HG03060 (cell line): ENCODE results near the gene CEP162.
"Not testable (repeated sequence)": the region's sequence is repeated elsewhere in the genome, so short reads cannot be mapped to it uniquely, and the experiment has no call there.

Source experiments
- ATAC-seq: cut with Tn5 transposase; IDR thresholded peaks from one replicate; pipeline ENCODE4 v1.9.1; 2021; ENCODE audit warnings: low read depth, moderate number of reproducible peaks; ENCODE audit not compliant: unreplicated experiment

Gene CEP162

DNA sequence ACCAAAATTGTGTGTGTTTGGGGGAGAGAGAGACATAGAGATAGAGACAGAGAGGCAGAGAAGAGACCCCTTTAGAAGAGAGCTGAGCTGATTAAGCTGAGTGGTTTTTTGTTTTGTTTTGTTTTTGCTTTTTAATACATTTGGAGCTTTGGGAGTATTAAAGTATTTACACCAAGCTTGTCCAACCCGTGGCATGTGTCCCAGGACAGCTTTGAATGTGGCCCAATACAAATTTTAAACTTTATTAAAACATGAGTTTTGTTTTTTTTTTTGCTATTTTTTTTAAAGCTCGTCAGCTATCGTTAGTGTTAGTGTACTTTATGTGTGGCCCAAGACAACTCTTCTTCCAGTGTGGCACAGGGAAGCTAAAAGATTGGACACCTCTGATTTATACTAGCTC, 137.9 kb downstream of the CEP162 start:
- no peak for ATAC-seq

DNA sequence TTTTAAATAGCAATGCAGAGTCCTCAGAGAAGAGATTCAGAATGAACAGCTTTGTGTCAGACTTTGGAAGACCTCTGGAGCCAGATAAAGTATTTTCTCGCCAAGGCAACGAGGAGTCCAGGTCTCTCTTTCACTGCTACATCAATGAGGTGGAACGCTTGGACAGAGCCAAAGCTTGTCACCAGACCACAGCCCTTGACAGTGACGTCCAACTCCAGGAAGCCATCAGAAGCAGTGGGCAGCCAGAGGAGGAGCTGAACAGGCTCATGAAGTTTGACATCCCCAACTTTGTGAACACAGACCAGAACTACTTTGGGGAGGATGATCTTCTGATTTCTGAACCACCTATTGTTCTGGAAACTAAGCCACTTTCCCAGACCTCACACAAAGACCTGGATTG, 138.4 kb downstream of the CEP162 start:
- no peak for ATAC-seq

DNA sequence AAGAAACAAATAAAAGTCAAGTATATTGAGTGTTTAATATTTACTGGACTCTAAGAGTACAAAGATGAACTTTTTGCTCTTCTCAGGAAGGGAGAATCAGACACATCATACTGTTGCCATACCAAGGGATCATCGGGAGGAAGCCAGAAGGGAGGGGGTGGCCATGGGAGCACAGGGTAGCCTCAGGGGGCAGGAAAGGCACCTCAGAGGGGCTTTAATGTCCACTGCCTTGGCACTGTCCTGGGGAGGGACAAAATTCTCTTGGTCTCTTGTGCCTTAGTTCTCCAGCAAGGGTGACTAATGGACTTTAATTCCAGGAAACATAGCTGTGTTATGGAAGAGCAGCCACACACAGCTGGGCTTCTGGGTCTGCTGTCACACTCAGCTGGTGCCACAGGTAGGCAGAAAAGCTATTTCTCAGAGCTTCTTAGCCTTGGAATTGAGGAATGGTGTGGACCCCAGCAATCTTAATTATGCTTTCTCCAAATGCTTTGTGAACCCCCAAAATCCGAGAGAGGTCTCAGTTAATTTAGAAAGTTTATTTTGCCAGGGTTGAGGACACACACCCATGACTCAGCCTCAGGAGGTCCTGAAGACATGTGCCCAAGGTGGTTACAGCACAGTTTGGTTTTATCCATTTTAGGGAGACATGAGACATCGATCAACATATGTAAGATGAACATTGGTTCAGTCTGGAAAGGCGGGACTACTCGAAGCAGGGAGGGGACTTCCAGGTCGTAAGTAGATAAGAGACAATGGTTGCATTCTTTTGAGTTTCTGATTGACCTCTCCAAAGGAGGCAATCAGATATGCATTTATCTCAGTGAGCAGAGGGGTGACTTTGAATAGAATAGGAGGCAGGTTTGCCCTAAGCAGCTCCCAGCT, 140.7 kb downstream of the CEP162 start:
- no peak for ATAC-seq

DNA sequence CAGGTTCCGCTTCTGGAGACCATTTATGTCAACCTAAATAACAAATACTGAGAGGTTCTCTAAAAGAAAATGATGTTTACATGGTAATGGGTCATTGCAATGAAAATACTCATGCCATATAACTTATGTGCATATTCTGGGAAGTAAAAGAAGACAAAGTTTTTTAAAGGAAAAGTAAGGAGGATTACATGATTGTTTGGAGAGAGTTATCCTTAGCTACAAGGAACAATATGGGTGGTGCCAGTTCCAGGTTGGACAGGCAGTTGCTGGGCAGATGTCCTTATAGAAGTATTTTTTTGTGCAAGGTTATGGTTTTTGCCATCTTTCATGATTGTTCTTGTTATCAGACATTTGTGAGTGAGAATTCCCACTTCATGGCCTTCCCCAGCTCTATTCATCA, 141.4 kb downstream of the CEP162 start:
- no peak for ATAC-seq

DNA sequence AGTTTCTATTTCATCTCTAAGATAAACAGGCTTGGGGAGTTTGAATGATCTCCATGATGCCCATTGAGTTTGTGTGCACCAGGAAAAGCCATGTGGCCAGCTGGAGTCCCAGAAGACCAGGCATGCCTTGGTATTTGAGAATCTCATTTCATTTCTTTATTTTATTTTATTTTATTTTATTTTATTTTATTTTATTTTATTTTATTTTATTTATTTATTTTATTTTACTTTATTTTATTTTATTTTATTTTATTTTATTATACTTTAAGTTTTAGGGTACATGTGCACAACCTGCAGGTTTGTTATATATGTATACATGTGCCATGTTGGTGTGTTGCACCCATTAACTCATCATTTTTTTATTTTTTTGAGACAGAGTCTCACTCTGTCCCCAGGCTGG, 142.7 kb downstream of the CEP162 start:
- not testable (repeated sequence) for ATAC-seq

DNA sequence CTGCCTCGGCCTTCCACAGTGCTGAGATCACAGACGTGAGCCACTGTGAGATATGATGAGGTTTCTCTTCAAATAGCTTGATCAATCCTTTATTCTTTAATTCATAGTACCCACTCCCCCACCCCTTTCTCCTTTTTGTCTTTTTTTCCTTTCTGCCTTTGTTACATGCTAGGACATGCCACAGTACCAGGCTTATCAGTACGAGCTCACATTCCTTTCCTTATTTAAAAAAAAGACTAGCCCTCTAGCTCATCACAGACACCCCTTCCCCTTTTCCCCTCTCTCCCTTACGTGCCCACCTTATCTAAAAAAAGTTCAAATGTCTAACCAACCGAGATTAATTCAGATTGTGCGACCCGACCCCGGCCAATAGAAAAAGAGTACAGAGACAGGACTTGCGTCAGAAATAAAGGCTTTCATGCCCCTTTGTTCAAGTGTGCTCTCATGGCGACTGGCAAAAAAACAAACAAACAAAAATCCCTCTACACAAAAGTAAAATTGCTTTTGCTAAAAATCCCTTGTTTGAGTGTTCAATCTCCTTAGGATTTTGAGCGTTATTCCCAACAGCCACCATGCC, 144.7 kb downstream of the CEP162 start:
- no peak for ATAC-seq

DNA sequence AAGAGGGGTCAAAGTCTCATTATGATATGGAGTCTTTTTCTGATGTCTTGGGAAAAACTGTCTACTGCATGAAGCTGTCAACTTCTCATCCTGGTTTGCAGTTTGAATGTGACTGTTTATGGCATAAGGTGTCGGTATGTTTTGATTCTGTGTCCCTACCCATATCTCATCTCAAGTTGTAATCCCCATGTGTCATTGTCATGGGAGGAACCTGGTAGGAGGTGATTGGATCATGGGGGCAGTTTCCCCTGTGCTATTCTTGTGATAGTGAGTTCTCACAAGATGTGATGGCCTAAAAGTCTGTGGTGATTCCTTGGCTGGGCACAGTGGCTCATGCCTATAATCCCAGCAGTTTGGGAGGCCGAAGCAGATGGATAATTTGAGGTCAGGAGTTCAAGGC, 146.2 kb downstream of the CEP162 start:
- ATAC-seq, result no peak

DNA sequence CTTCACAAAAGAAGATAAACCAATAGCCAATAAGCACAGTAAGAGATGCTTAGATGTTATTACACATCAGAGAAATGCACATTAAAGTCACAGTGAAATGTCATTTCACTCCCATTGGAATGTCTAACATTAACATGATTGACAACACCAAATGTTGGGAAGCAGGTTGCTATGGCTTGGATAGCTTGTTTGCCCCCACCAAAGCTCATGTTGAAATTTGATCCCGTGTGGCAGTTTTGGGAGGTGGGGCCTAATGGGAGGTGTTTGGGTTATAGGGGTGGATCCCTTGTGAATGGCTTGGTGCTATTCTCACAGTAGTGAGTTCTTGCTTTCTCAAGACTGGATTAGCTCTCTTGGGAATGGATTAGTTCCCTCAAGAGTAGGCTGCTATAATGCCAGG, 149.1 kb downstream of the CEP162 start:
- ATAC-seq, result no peak

DNA sequence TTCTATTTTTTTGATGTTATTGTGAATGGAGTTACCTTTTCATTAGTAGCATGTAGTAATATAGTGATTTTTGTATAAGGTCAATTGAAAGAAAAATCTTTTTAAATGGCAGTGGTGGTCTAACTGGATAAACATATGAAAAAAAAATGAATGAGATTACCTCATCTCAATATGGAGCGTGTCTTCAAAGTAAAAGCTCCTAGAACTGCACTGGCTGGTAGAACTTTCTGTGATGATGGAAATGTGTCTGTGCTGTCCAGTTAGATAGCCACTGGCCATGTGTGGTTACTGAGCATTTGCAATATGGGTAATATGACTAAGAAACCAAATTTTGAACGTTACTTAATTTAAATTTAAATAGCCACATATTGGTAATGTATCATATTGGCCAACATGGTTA, 149.8 kb downstream of the CEP162 start:
- ATAC-seq, result no peak

DNA sequence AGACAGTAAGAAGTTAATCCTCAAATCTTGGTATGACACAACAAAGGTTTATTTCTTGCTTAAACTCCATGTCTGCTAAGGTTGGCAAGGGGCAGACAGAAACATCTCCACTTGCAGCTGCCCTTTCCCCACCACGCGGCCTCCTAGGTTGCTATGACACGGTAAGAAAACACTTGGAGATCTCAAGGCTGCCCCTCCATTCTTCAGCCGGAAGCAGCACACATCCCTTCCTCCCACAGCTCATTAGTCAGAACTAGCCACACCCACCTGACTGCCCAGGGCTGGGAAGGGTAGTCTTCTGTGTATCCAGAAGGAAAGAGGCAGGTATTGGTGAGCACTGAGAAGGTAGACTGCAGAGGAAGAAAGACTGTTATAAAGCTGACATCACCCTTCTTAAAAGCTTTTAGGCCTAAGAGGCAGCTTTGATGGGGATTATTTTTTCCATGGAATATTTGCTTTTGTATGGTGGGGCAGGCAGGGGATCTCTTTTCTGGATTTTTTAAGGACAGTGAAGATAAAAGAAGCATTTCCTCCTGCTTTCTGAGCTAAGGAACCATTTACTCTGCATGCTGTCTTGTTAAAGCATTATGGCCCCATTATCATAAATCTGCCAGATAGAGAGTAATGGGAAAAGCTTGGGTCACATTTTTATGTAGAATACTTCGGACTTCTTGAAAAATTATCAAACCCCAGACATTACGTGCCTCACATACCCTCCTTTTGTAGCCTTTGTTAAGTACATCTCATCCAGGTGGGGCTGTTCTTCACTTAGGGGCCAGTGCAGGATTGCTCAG, 152.3 kb downstream of the CEP162 start:
- no peak for ATAC-seq
